ENCODE measurements around the gene MLST8.

GRCh38 chr16:2163211-2163881 is 41.9 kb upstream of the MLST8 start:
- no peak for TF ChIP-seq POLR2AphosphoS5 (IDR thresholded peaks at IDR 0.05; ENCODE audit: low read depth, low read length)
- no peak for TF ChIP-seq POLR2A (IDR thresholded peaks at IDR 0.05; ENCODE audit: low read depth, low read length)
